Measurements from ENCODE around the gene AHCYL2.

Gene AHCYL2

GRCh38 chr7:129224251-129225205, at the start of gene AHCYL2:
Gene AHCYL2, plus strand, starts transcription at chr7:129225030.
- DNase-seq: peak; percentile 97

- DNase-seq: no peak
These were observed 47.7 kb upstream of the AHCYL2 start for GRCh38 chr7:129176916-129177710.

- DNase-seq: no peak
These were observed 39.7 kb upstream of the AHCYL2 start for GRCh38 chr7:129184981-129185670.

- DNase-seq: no peak
These were observed 38.0 kb upstream of the AHCYL2 start for GRCh38 chr7:129186749-129187260.

GRCh38 chr7:129187681-129188371, 37.0 kb upstream of the AHCYL2 start:
- DNase-seq: no peak

- DNase-seq: no peak
These were observed 36.4 kb upstream of the AHCYL2 start, which contains the start of gene SMO for GRCh38 chr7:129188372-129188891. Gene SMO, plus strand, starts transcription at chr7:129188633. Its CDS starts 519 bp downstream, at chr7:129189152.

- no peak for DNase-seq
These were observed 35.8 kb upstream of the AHCYL2 start for GRCh38 chr7:129188892-129189660.

- no peak for DNase-seq
These were observed 35.0 kb upstream of the AHCYL2 start for GRCh38 chr7:129189661-129190310.

- no peak for DNase-seq
These were observed 33.6 kb upstream of the AHCYL2 start for GRCh38 chr7:129191272-129191671.

- no peak for DNase-seq
These were observed 30.9 kb upstream of the AHCYL2 start for GRCh38 chr7:129193892-129194291.

- no peak for DNase-seq
These were observed 27.1 kb upstream of the AHCYL2 start for GRCh38 chr7:129197771-129198170.

- DNase-seq: no peak
These were observed 25.4 kb upstream of the AHCYL2 start for GRCh38 chr7:129199406-129199805.

- DNase-seq: no peak
These were observed 22.6 kb upstream of the AHCYL2 start for GRCh38 chr7:129202058-129202777.

- no peak for DNase-seq
These were observed 21.6 kb upstream of the AHCYL2 start for GRCh38 chr7:129203050-129203741.

- no peak for DNase-seq
These were observed 19.6 kb upstream of the AHCYL2 start for GRCh38 chr7:129205126-129205818.

GRCh38 chr7:129205987-129206785, 18.6 kb upstream of the AHCYL2 start:
- no peak for DNase-seq

GRCh38 chr7:129208667-129209066, 16.2 kb upstream of the AHCYL2 start:
- DNase-seq: no peak
